ENCODE data around the gene ZNF777.

Gene ZNF777

DNA sequence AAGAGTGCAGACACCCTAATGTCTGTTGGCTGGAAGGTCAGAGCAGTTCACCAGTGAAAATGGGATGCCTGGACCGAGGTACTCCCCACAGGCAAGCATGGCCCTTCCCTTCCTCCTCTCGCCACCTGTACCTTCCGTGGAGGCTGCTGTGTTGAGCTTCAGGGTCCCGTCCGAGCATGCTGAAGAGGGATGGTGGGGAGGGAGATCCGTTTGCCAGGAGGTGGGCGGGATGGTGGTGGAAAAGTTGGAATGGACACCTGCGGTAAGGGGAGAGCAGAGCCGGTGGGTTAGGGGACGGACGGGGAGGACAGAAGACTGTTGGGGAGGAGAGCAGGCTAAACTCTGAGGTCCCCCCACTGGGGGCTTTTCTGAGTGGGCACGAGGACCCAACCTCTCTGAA, 15.9 kb upstream of the ZNF777 start:
- no peak for DNase-seq

- DNase-seq: no peak
Observed at GRCh38 chr7:149475121-149476045, 14.5 kb upstream of the ZNF777 start.

GRCh38 chr7:149474309-149475120, 13.7 kb upstream of the ZNF777 start:
- DNase-seq: no peak

DNA sequence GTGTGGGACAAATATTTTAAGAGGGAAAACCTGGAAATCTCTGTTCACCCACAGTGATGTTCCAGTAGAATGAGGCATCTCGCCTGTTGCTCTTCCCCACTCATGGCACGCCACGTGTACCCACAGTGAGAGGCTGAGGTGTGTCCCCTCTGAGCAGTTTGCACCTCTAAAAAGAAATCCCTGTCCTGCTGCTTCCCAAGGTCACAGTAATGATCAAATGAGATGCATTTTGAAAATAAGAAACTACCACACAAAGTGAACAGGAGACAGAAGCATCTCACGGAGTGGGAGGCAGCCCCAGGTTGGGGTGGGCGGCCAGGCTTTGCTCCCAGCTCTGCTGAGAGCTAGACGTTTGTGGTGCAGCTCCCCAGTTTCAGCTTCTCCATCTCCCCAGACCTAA, 12.4 kb upstream of the ZNF777 start:
- DNase-seq: no peak

DNA sequence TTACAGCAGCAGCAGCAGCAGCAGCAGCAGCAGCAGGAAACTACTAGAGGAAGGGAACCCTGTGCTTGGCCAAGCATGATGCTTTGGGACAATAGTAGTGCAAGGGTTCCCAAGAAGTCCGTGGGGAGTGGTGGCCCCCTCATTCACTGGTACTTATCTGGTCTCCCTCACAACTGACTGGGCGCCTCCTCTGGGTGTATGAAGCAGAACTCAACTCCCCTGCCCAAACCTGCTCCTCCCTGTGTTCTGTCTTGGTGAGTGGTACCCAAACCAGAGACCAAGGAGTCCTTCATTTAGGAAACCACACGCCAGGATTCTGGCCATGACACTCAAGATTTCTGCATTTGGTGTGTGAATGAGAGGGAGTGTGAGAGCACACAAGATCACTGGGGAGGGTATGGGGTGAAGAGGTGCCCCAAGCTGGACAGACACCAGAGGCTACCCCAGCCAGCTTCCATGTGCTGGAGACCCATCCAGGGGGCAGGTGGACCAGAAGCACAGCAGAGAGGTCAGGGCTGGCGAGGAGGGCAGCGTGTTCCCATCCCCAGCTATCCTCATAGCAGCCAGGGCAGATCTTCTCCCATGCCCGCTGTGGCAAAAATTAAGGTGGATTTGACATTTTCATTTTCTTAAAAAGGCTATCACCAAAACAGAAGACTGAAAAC, 10.6 kb upstream of the ZNF777 start:
- no peak for DNase-seq

- DNase-seq: no peak
Observed at GRCh38 chr7:149469806-149470205, 8.9 kb upstream of the ZNF777 start.

DNA sequence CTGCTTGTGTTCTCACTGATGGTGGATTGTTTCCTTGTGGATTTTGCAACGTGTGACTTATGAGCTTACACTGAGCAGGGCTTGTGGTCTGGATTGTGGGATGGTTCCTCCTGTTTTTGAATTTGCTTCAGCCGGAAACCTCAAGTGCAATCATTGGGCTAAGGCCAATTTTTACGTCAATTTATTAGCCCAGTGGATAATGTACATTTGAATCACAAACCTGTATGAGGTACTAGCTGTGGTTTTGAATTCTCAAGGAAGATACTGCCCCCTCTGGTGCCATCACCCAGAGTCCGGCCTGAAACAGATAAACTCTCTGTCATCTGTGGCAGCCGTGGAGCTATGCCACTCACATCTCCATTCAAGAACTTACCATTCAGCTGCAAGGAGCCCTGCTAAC, 7.3 kb upstream of the ZNF777 start:
- DNase-seq: no peak

- DNase-seq: no peak
Observed at GRCh38 chr7:149467321-149467859, 6.5 kb upstream of the ZNF777 start.

DNA sequence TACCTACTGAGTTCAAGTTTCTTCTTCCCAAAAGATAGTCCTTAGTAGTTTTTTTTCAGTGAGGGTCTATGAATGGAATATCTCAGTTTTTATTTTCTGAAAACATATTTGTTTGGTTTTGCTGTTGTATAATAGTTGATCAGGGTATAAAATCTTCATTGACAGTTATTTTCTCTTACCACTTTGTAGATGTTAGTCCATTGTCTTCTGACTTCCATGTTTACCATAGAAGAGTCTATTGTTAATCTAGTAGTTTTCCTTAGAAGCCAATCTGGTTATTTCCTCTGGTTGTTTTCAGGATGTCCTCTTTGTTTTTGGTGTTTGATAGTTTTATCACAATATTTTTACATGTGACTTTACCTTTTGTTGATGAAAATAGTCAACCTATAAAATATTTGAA, 5.5 kb upstream of the ZNF777 start:
- DNase-seq: no peak

DNA sequence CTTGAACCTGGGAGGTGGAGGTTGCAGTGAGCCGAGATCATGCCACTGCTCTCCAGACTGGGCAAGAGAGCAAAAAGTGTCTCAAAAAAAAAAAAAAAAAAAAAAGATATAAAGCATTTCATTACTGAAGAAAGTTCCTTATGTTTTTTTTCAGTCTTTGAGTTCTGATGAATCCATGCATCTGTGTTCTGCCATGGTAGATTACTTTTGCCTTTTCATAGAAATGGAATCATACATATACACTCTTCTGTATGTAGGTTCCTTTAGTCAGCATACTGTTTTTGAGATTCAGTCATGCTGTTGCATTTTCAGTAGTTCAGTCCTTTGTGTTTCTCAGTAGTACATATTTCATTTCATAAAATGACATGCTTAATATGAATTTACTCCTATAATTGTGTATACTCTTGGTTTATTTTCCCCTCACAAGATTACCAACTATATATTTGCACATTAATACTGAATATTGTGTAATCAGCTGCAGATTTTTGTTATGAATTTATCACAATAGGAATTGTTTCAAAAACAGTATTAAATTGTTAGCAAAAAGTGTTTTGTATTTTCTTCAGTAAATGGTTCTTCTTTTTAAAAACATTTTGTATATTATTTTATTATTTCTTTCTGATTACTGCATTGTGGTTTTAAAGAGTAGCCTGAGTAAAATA, 2.8 kb upstream of the ZNF777 start:
- DNase-seq: no peak

- DNase-seq: no peak
Observed at GRCh38 chr7:149462101-149462520, 1.2 kb upstream of the ZNF777 start.

DNA sequence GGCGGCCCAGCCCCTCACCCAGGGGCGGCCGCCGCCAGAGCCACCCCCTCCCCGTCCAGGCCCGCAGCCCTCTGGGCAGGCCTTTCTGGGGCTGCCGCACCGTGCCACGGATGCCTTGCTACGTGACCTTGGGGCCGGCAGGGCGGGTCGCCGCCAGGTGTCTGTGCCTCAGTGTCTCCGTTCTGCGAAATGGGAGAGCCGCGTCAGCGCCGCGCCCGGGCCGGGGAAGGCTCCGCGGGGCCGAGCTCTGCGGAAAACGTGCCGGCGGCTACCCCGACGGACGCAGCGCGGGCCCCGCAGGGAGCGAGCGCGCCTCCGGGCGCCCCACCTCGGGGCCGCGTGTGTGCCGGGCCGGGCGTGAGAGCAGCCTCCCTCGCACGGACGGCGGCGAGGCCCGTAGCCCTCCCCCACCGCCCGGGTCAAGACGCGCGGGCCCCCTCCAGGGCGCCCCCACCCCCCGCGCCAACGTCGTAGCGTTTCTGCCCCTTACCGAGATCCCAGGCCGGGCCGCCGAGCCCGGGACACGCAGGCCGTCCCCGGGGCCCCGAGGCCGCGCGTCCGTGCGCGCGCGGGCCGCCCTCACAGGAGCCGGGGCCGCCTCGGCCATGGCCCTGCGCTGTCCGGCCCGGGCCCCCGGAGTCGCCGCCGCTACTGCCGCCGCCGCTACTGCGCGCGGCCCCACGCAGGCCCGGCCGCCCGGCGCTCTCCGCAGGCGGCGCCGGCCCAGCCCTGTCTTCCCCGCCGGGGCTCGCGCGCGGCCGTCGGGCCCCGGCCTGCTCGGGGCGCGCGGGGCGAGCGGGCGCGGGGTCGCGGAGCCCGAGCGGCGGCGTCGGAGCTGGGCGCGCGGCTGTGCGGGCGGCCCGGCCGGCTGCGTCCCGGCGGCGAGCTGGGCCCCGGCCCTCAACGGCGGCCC, 1.1 kb downstream of the ZNF777 start:
- no peak for DNase-seq

- no peak for DNase-seq
Observed at GRCh38 chr7:149459201-149459539, 1.7 kb downstream of the ZNF777 start.

DNA sequence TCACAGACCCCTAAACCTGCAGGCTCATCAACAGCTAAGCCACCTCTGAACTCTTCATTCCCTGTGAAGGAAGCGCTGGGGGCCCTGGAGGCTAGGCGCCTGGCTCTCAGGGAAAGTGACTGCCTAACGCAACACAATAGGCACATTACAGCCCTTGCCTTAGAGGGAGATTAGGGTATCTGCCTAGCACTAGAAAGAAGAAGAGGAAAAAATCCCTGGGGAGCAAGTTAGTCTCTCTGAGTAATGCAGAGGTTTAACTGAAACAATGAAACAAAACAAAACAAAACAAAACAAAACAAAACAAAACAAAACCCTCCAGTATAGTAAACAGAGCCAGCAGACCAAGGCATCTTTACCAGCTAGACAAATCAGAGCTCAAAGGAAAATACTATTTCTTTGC, 2.6 kb downstream of the ZNF777 start:
- no peak for DNase-seq

DNA sequence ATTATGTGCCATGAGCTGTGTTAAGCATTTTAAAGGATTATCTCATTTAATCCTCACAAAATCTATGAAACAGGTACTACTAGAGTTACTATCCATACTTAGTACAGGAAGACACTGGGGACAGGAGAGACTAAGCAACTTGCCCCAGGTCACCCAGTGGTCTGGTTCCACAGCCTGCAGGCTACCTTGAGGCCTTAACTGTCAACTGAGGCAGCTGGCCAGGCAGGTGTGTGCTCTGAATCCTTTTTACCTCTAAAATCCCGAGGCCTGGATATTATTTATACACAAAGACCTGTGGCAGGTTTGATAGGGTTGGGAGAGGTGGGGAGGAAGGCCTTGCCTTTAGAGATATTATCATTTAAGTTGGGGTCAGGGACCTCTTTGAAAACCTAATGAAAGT, 3.1 kb downstream of the ZNF777 start:
- no peak for DNase-seq

DNA sequence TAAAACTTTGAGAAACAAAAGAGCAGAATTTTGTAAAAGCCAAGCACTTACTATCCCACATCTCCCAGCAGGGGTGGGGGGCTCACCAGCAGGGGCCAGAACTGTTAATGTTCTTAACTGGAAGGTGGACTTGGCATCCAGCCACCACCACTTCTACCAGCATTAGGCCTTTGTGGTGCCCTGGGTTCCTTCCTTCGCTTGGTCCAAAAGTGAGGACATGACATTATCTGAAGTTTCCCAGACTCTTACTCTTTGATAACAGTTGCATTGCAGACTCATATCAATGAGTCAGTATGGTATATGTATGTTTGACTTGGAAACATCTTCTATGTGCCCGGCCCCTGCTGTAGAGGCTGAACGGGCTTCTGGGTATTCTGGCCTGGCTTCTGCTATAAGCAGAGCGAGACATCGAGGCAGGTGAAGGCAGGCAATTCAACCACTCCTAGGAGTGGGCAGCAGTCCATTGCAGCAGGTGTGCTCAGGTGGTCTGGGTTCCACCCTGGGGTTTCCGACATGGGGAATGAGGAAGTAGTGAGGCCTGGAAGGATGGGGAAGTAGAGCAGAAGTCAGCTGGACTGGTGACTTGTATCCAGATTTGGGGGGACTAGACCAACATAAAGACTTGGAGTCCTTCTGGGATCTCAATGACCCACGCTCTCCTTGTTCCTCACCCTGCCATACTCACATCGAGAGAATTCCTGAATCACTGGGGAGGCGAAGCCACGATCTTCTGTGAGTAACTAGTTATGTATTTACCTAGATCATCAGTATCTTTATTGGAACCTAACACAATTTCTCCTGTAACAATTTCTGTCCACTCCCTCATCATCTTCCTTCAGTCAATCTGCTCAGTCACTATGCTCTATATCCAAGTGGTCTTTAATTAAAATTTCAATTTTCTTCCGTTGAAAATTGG, 4.1 kb downstream of the ZNF777 start:
- no peak for DNase-seq

- no peak for DNase-seq
Observed at GRCh38 chr7:149455175-149455950, 5.5 kb downstream of the ZNF777 start.

DNA sequence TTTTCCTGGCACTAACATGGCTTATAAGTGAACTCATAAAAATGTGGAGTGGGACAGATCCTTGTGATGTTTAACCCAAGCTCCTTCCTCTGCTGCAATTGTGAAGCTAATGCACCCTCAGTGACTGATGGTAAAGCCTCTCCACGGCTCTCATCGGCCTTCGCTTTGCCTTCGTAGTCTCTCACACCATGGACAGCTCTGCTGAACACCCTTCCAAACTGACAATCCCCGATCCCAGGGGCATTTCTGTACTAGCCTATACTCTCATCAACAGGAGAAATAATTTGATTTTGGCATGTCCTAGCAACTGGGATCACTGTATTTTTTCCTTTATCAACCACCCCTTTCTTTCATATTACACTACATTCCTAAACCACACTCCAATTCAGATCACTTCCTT, 6.1 kb downstream of the ZNF777 start:
- DNase-seq: no peak

GRCh38 chr7:149454006-149454405, 6.9 kb downstream of the ZNF777 start:
- DNase-seq: no peak

DNA sequence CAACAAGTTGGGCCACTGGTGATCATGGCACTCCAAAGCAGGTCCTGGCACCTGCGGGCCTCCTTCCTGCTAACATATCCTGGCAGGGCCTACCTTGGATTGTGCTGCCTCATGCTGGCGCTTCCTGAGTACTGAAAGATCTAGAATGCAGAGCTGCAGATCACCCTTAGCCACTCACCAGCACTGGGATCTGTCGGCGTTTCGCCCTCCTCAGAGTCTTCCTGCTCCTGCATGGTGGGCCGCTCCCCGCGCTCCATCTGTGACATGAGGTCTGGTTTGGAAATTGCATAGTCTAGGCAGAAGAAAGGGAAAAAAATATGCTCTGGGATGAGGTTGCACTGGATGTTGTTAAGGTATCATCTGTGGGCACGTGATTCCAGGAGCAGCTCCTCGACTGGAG, 10.0 kb downstream of the ZNF777 start:
- DNase-seq: no peak
